ENCODE data around the gene MADD. TPM values are rescaled to one million over a fixed set of nuclear protein-coding genes. Genes with fewer than 3 reads are reported as not detected.

The MADD gene
- total RNA-seq, 2 donors from 2014 or later = 22.8 to 41.2 TPM

- no peak overlapping the region for H3K4me3 ChIP-seq
- 80 to 91% methylated on average over 8 to 9 of the region's 9 CpGs for WGBS, 2 donors
- no peak for TF ChIP-seq POLR2A (IDR thresholded peaks at IDR 0.05)
- TF ChIP-seq CTCF (IDR thresholded peaks at IDR 0.05) = no peak
- H3K36me3 ChIP-seq (replicated peaks in 1 of 2; ENCODE audit: insufficient read depth in 1 of 2, low read depth in 2 of 2) = no peaks in the 10 kb centered on the region
- no peak overlapping the region for H3K27ac ChIP-seq
- no peak for ATAC-seq
- intact Hi-C loops (cut with DNase I) = no loop called here
- no peaks in the 10 kb centered on the region for H3K9me3 ChIP-seq
- no peak for DNase-seq
- H3K4me1 ChIP-seq = no peaks in the 10 kb centered on the region
- no peaks in the 10 kb centered on the region for H3K27me3 ChIP-seq
Measured at GRCh38 chr11:47340010-47340409, 70.1 kb downstream of the MADD start.

GRCh38 chr11:47340980-47341775 lies 71.2 kb downstream of the MADD start:
- Histone ChIP-seq H3K4me1 (no peaks in the 10 kb centered on the region), H3K4me3 (no peak overlapping the region), H3K36me3 (replicated peaks in 1 of 2; ENCODE audit: insufficient read depth in 1 of 2, low read depth in 2 of 2) (no peaks in the 10 kb centered on the region), H3K27me3 (no peaks in the 10 kb centered on the region), H3K9me3 (no peaks in the 10 kb centered on the region), H3K27ac (no peak overlapping the region)
- WGBS, 2 donors = 66 to 72% methylated on average over 13 to 18 of the region's 18 CpGs
- no peak for TF ChIP-seq POLR2A (IDR thresholded peaks at IDR 0.05)
- TF ChIP-seq CTCF (IDR thresholded peaks at IDR 0.05) = no peak
- ATAC-seq (no peak), DNase-seq (no peak)
- intact Hi-C loops (cut with DNase I) = no loop called here

- H3K36me3 ChIP-seq (replicated peaks in 1 of 2; ENCODE audit: insufficient read depth in 1 of 2, low read depth in 2 of 2) = no peaks in the 10 kb centered on the region
- no peak overlapping the region for H3K4me3 ChIP-seq
- H3K9me3 ChIP-seq = no peaks in the 10 kb centered on the region
- H3K4me1 ChIP-seq = no peaks in the 10 kb centered on the region
- DNase-seq (no peak), ATAC-seq (no peak)
- no peaks in the 10 kb centered on the region for H3K27me3 ChIP-seq
- 86 to 92% methylated on average over 18 to 24 of the region's 24 CpGs for WGBS, 2 donors
- intact Hi-C loops (cut with DNase I) = no loop called here
- no peak for TF ChIP-seq CTCF (IDR thresholded peaks at IDR 0.05)
- no peak for TF ChIP-seq POLR2A (IDR thresholded peaks at IDR 0.05)
- H3K27ac ChIP-seq = no peak overlapping the region
Measured at GRCh38 chr11:47342036-47342803, 72.3 kb downstream of the MADD start.

GRCh38 chr11:47342854-47343253 lies 72.9 kb downstream of the MADD start:
- H3K27me3 ChIP-seq = no peaks in the 10 kb centered on the region

More at GRCh38 chr11:47342854-47343253, 72.9 kb downstream of the MADD start:
- no peak for DNase-seq
- H3K27ac ChIP-seq = no peak overlapping the region
- no peaks in the 10 kb centered on the region for H3K36me3 ChIP-seq (replicated peaks in 1 of 2; ENCODE audit: insufficient read depth in 1 of 2, low read depth in 2 of 2)
- intact Hi-C loops (cut with DNase I) = no loop called here
- TF ChIP-seq POLR2A (IDR thresholded peaks at IDR 0.05) (no peak), CTCF (IDR thresholded peaks at IDR 0.05) (no peak)
- H3K9me3 ChIP-seq = no peaks in the 10 kb centered on the region
- 96 to 98% methylated on average over 14 to 15 of the region's 15 CpGs for WGBS, 2 donors
- ATAC-seq = no peak
- no peak overlapping the region for H3K4me3 ChIP-seq
- no peaks in the 10 kb centered on the region for H3K4me1 ChIP-seq
